NCI-H2029 (cell line): ENCODE results near the gene GBX1.

Source experiments
- DNase-seq: peaks from one replicate; lab custom pipeline; 2025; lab: John Stamatoyannopoulos, UW

GBX1 gene

GRCh38 chr7:151114151-151115090, 53.1 kb downstream of the GBX1 start:
- no peak for DNase-seq

- no peak for DNase-seq
Measured at GRCh38 chr7:151113344-151114150, 53.9 kb downstream of the GBX1 start.

DNA sequence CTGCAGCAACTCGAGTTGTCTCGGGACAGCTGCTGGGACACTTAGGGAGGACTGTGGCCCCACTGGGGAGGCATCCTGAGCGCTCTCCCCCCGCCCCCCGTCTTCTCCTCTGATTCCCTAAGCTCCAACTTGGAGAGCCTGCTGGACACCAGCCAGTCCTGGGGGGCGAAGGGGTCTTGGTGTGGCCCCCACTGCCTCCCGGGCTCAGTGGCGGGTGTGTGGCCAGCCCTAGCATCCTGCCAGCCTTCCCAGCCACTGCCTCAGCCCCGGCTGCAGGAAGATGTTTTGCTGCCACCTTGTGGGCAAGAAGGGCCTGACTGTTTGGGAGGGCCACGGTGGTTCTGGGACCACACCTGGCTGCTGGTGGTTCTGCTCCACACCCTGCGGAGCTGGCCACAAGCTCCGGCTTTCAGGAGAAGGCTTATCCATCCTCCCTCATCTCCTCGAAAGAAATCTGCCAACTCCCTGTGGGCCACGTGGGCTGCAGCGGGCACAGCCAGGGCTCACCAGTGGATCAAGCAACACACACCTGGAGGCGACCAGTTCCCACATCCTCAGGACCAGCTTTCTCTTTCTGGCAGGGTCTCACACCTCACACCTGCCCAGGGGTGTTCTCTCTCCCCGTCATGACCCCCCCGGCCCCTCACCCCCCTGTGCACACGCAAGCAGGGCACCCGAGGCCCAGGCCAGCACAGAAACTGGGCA, 56.4 kb downstream of the GBX1 start:
- DNase-seq, result peak; percentile 54

- DNase-seq, result no peak
Measured at GRCh38 chr7:151110236-151110940, 57.1 kb downstream of the GBX1 start.

GRCh38 chr7:151109094-151110048, 58.1 kb downstream of the GBX1 start:
- no peak for DNase-seq

DNA sequence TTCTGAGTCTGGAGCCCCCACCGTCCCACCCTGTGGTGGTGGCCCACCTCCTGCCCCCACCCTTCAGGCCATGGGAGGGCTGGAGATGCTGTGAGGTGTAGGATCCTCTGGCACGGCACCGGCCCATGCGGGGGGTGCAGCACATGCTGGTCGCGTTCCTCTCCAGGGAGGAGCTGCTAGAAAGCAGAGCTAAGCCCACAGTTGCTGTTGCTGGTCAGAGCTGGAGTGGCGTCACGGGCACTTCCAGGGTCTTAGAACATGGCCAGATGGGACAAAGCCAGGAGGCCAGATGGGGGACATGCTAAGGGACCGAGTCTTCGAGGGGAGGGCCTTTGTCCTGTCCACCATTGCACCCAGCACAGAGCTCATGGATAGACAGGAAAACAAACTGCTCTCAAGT, 59.6 kb downstream of the GBX1 start:
- DNase-seq, result no peak

GRCh38 chr7:151104411-151105235, 62.9 kb downstream of the GBX1 start:
- no peak for DNase-seq

DNA sequence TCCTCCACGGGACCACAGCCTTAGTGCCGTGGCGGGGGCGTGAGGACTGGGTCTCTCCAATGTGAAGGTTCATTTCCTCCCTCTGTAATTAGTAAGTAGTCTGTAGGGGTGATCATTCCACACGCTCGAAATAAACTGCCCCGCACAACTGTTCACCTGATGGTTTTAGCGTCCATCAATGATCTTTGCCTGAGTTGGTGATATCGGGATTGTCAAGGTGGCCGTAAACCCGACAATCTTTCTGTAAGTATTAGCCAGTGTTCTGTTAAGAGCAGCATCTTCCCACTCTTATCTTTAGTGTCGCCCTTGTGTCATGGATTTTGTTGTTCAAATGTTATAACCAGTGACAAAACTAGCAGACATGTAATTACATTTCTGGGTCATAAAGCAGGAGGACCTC, 63.5 kb downstream of the GBX1 start:
- no peak for DNase-seq

DNA sequence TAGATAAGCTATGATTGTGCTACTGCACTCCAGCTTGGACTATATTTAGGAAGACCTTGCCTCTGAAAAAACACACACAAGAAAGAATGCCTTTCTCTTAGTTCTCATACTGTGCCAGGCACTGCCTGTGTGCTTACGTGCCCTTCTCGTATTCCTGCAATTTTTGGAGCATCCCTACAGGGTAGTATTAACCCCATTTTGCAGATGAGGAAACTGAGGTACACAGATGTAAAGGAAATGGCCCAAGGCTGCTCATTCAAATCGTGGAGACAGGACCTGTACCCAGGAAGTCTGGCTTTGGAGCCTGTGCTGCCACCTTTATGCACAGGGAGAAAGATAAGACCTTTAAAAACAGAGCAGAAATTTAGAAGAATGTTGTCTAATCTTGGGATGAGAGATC, 64.5 kb downstream of the GBX1 start:
- no peak for DNase-seq

- no peak for DNase-seq
Measured at GRCh38 chr7:151101621-151102396, 65.7 kb downstream of the GBX1 start.

DNA sequence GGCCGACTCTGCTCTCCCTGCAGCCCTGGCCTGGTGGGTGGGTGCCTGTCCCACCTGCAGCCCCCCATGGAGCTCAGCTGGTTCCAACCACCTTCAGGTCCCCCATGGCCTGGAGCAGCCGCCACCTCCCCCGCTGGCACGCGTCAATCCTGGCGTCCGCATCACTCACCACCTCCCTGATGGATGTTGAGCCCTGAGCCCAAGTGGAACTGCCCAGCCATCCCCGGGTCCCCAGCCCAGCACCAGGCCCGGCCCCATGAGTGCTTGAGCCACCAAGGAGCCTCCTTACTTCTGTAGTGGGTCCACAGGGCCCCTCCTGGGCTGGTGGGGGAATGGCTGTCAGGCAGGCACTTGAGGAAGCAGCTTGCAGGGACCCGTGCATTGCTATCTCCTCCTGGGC, 66.6 kb downstream of the GBX1 start:
- no peak for DNase-seq

GRCh38 chr7:151099486-151100211, 67.8 kb downstream of the GBX1 start:
- DNase-seq, result no peak
